ENCODE results near the gene DEFB131B. TPM values are rescaled to one million over a fixed set of nuclear protein-coding genes. Genes with fewer than 3 reads are reported as not detected.
A peak's percentile ranks its signal among the peaks of the same experiment; 100 is the strongest.
"Not testable (repeated sequence)": the region's sequence is repeated elsewhere in the genome, so short reads cannot be mapped to it uniquely, and the experiment has no call there.

Gene DEFB131B
- total RNA-seq, 2 donors from 2014 or later, result not detected

DNA sequence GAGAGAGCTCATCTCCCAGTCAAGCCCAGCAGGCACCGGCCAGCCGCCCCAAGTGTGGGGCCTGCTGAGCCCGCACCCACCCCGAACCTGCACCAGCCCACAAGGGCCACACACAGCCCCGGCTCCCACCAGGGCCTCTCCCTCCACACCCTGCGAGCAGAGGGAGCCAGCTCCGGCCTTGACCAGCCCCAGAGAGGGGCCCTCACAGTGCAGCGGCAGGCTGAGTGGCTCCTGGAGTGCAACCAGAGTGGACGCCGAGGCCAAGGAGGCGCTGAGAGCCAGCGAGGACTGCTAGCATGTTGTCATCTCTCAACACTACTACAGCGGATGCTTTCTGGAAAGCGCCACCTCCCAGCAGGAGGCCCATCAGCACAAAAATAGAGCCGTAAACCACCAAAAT is 34.4 kb upstream of the DEFB131B start:
- H3K27me3 ChIP-seq (ENCODE audit: control insufficient read depth, insufficient read depth, low read length, poor library complexity, severe bottlenecking), result no peaks in the 10 kb centered on the region
- WGBS, 2 experiments (ENCODE audit: insufficient coverage in 1 of 2, insufficient read length in 1 of 2), result 72% methylated on average over 15 of the region's 15 CpGs; no CpG with 5 or more reads in 1 of the 2 experiments
- H3K4me3 ChIP-seq (ENCODE audit: low read length), result no peak overlapping the region
- H3K9ac ChIP-seq (ENCODE audit: extremely low read depth, low read length, poor library complexity, severe bottlenecking), result no peak overlapping the region
- no peaks in the 10 kb centered on the region for H3K36me3 ChIP-seq (ENCODE audit: control insufficient read depth, insufficient read depth, low read length)
- H3K4me1 Mint-ChIP-seq, result peaks cover 13% of the 10 kb centered on the region
- no peak for TF ChIP-seq CTCF (conservative IDR thresholded peaks at IDR 0.05)
- peaks cover 6% of the 10 kb centered on the region for H3K9me3 Mint-ChIP-seq
- no peaks in the 10 kb centered on the region for H3K27me3 Mint-ChIP-seq (ENCODE audit: insufficient read depth)
- H3K9me3 ChIP-seq (ENCODE audit: control insufficient read depth, low read length), result no peaks in the 10 kb centered on the region
- DNase-seq, result peak; percentile 82
- H3K4me1 ChIP-seq (ENCODE audit: control insufficient read depth, insufficient read depth, low read length), result no peaks in the 10 kb centered on the region
- H3K27ac Mint-ChIP-seq, result no peak overlapping the region
- H3K36me3 Mint-ChIP-seq (ENCODE audit: low read depth), result no peaks in the 10 kb centered on the region
- H3K27ac ChIP-seq (ENCODE audit: low read depth, low read length), result no peak overlapping the region
- H3K4me3 Mint-ChIP-seq, result no peak overlapping the region

DNA sequence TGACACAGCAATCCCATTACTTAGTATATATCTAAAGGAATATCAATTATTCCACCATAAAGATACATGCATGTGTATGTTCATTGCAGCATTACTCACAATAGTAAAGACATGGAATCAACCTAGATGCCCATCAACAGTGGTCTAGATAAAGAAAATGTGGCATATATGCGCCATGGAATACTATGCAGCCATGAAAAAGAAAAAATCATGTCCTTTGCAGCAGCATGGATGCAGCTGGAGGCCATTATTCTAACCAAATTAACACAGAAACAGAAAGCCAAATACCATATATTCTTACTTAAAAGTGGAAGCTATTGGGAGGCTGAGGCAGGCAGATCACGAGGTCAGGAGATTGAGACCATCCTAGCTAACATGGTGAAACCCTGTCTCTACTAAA is 24.4 kb upstream of the DEFB131B start:
- not testable (repeated sequence) for H3K27ac ChIP-seq (ENCODE audit: low read depth, low read length); H3K9me3 Mint-ChIP-seq; H3K27me3 Mint-ChIP-seq (ENCODE audit: insufficient read depth); DNase-seq; H3K36me3 ChIP-seq (ENCODE audit: control insufficient read depth, insufficient read depth, low read length); H3K27ac Mint-ChIP-seq; H3K4me1 Mint-ChIP-seq; H3K4me1 ChIP-seq (ENCODE audit: control insufficient read depth, insufficient read depth, low read length); H3K4me3 ChIP-seq (ENCODE audit: low read length); H3K9me3 ChIP-seq (ENCODE audit: control insufficient read depth, low read length); H3K9ac ChIP-seq (ENCODE audit: extremely low read depth, low read length, poor library complexity, severe bottlenecking); H3K27me3 ChIP-seq (ENCODE audit: control insufficient read depth, insufficient read depth, low read length, poor library complexity, severe bottlenecking); H3K36me3 Mint-ChIP-seq (ENCODE audit: low read depth); H3K4me3 Mint-ChIP-seq
- WGBS, 2 experiments (ENCODE audit: insufficient coverage in 1 of 2, insufficient read length in 1 of 2), result 100% methylated on average over 1 to 2 of the region's 2 CpGs

- not testable (repeated sequence) for H3K27me3 ChIP-seq (ENCODE audit: control insufficient read depth, insufficient read depth, low read length, poor library complexity, severe bottlenecking); DNase-seq; H3K9ac ChIP-seq (ENCODE audit: extremely low read depth, low read length, poor library complexity, severe bottlenecking); H3K27ac Mint-ChIP-seq; H3K9me3 ChIP-seq (ENCODE audit: control insufficient read depth, low read length); H3K27me3 Mint-ChIP-seq (ENCODE audit: insufficient read depth); H3K36me3 Mint-ChIP-seq (ENCODE audit: low read depth); H3K4me1 Mint-ChIP-seq; H3K4me3 Mint-ChIP-seq; H3K4me1 ChIP-seq (ENCODE audit: control insufficient read depth, insufficient read depth, low read length); H3K36me3 ChIP-seq (ENCODE audit: control insufficient read depth, insufficient read depth, low read length); H3K9me3 Mint-ChIP-seq; H3K4me3 ChIP-seq (ENCODE audit: low read length); H3K27ac ChIP-seq (ENCODE audit: low read depth, low read length)
- 89 to 100% methylated on average over 1 to 2 of the region's 2 CpGs for WGBS, 2 experiments (ENCODE audit: insufficient coverage in 1 of 2, insufficient read length in 1 of 2)
Measured at GRCh38 chr11:71855880-71856279, 22.4 kb upstream of the DEFB131B start.

GRCh38 chr11:71860835-71861234 is 17.4 kb upstream of the DEFB131B start:
- not testable (repeated sequence) for H3K27ac Mint-ChIP-seq; H3K27me3 ChIP-seq (ENCODE audit: control insufficient read depth, insufficient read depth, low read length, poor library complexity, severe bottlenecking); H3K36me3 Mint-ChIP-seq (ENCODE audit: low read depth); H3K27ac ChIP-seq (ENCODE audit: low read depth, low read length); H3K4me1 ChIP-seq (ENCODE audit: control insufficient read depth, insufficient read depth, low read length); H3K27me3 Mint-ChIP-seq (ENCODE audit: insufficient read depth); H3K9me3 Mint-ChIP-seq; H3K36me3 ChIP-seq (ENCODE audit: control insufficient read depth, insufficient read depth, low read length); DNase-seq; H3K9me3 ChIP-seq (ENCODE audit: control insufficient read depth, low read length); H3K4me1 Mint-ChIP-seq; H3K9ac ChIP-seq (ENCODE audit: extremely low read depth, low read length, poor library complexity, severe bottlenecking); H3K4me3 Mint-ChIP-seq; H3K4me3 ChIP-seq (ENCODE audit: low read length)
- WGBS, 2 experiments (ENCODE audit: insufficient coverage in 1 of 2, insufficient read length in 1 of 2), result 93% methylated on average over 2 of the region's 3 CpGs; no CpG with 5 or more reads in 1 of the 2 experiments
